GM12875 (cell line): ENCODE measurements around the gene OTOF.

Source experiments
- H3K4me3 ChIP-seq: one replicate; pipeline ENCODE4 v1.5.1; 2011; ENCODE audit warnings: low read depth, low read length, control low read depth
- CTCF ChIP-seq: IDR thresholded peaks from 2 replicates; pipeline ENCODE4 v1.5.1; 2011; ENCODE audit warnings: low read depth, mild to moderate bottlenecking, control low read depth, inconsistent platforms, low read length, moderate library complexity, borderline replicate concordance; ENCODE audit not compliant: insufficient read depth

OTOF gene

DNA sequence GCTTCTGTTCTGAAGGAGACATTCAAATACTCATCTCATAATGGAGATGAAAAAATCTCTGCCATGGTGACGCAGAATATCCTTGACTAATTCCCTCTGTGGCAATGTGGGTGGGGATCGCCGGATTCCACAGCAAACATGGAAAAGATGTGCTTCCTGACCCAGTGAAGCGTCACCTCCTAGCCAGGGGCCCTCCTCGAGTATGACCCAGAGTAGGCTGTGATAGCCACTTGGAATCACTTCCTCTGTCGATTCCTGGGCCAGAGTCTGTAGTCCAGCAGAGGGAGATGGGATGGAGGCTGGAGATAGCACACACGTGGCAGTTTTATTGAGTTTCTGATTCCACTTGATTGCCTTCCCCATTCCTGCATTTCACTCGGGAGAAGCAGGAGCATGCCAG is 39.4 kb downstream of the OTOF start:
- no peak overlapping the region for H3K4me3 ChIP-seq

DNA sequence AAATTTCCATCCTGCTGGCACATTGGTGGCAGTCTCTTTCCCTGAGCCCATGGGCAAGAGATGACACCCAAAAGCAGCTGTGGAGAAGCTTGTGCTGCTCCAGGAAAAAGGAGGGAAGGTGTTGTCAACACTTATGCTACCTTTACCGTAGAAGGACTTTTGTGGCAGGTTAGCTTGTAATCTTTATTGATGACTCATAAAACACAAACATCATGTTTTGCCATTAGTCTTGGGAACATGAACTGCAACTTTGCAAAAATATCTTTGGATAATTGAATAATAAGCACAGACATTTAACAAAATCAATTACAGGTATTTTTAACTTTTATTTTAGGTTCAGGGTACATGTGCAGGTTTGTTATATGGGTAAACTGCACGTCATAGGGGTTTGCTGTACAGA is 42.8 kb downstream of the OTOF start:
- H3K4me3 ChIP-seq = no peak overlapping the region
- no peak for TF ChIP-seq CTCF

More for the DNA sequence above, 39.4 kb downstream of the OTOF start:
- TF ChIP-seq CTCF = no peak

DNA sequence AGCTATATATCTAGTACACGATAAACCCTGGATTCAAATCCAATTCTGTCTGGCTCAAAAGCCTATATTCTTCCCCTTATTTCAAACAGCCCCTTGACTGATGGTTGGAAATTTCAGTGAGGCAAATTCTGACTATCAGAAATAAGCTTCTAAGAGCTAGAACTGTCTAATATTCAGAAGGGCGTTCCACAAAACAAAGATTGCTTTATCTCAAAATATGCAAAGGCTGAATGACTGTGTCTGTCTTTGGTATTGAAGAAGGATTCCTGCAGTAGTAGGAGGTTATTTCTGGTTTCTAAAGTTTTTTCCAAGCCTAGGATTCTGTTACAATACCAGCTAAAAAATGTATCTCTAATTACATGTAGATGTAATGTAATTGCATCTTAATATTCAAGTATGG is 45.1 kb downstream of the OTOF start:
- H3K4me3 ChIP-seq = no peak overlapping the region
- no peak for TF ChIP-seq CTCF

DNA sequence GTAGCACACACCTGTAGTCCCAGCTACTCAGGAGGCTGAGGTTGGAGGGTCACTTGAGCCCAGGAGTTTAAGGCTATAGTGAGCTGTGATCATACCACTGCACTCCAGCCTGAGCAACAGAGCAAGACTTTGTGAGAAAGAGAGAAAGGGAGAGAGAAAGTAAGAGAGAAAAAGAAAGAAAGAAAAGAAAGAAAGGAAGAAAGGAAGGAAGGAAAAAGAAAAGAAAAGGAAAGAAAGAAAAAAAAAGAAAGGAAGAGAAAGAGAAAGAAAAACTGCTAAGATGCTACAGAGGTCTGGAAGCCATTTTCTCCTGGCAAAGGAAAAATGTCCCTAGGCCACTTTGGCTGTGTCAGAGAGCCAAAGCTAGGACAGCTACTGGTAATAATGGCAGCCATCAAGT is 45.6 kb downstream of the OTOF start:
- no peak for TF ChIP-seq CTCF
- H3K4me3 ChIP-seq = no peak overlapping the region

- no peak for TF ChIP-seq CTCF
- no peak overlapping the region for H3K4me3 ChIP-seq
Observed at GRCh38 chr2:26430826-26431225, 47.1 kb downstream of the OTOF start.

GRCh38 chr2:26429779-26430578 is 47.9 kb downstream of the OTOF start:
- no peak for TF ChIP-seq CTCF
- no peak overlapping the region for H3K4me3 ChIP-seq

GRCh38 chr2:26428846-26429245 is 49.1 kb downstream of the OTOF start:
- TF ChIP-seq CTCF = no peak
- H3K4me3 ChIP-seq = no peak overlapping the region
